ENCODE measurements around the gene COA1.

The COA1 gene

DNA sequence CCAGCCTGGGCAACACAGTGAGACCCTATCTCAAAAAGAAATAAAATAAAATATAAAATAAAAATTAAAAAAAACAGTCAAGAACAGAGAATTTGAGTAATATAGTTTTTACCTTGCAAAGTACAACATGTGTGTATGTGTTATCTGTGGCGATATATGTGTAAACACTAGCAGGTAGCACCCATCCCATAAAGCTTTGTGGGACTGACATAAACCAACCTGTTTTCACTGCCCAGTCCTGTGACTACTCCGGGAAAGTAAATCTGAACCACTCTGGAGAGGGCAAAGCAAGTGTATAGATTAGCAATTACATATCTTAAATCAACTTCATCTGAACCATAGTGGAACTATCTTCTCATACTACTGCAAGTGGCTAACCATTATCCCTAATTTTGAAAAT lies 72.3 kb downstream of the COA1 start:
- DNase-seq (ENCODE audit: low read depth in 1 of 2, low spot score in 1 of 2) = no peak

DNA sequence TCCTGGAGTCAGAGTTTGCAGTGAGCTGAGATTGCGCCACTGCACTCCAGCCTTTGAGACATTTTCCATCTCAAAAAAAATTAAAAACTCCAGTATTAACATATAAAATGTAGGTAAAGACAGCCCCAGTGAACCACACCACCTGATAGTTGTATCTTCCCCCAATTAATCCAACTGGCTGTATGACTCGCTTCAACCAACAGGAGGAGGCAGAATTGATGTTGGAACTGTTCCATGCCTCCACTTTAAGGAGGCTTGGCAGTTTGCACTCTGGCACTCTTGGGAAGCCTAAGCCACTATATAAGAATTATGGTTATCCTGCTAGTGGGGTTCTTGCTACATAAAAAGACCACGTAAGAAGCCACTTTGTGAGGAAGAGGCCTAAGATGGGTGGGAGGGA lies 73.7 kb downstream of the COA1 start:
- DNase-seq (ENCODE audit: low read depth in 1 of 2, low spot score in 1 of 2) = no peak

DNA sequence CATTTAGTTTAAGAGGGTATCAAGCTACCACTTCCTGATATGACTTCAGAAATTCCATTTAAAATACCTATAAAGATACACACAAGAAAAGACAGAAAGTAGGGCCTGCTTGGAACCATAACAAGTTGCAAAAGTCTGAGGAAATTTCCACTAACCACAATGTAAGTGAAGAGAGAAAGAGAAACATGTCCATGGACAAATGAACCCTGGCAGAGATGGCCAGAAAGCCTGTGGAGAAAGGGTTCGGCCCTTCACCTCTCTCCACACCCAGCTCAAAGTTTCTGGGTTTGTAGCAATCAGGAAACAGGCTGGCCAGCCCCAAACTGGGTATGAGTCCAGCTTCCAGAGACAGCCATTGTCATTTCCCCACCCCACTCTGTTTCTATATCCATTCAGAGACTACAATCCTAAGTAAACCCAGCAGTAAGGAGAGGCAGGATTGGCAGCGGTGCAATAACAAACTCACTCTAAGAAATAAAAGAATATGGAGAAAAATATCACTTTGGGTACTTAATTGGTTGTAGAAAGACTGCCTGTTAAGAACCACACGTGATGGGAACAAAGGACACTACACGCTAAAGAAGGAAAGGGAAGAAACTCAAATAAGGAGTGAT lies 75.3 kb downstream of the COA1 start:
- DNase-seq (ENCODE audit: low read depth in 1 of 2, low spot score in 1 of 2) = no peak

DNA sequence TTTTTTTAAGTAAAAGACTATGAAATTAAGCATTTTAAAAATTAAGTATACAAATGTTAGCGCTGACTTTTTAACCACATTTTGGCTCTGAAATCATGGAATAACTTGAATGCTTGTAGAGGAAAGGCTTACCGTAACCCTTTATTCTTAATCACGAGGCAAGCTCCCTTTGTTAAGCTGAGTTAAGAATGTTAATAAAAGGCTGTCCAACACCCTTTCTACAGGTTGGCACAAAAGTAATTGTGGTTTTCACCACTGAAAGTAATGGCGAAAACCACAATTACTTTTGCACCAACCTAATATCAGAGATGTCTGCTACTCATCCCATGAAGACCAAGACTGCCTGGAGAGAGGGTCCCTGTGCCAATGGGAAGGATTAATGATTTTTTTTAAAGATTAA lies 75.9 kb downstream of the COA1 start:
- DNase-seq (ENCODE audit: low read depth in 1 of 2, low spot score in 1 of 2) = no peak

DNA sequence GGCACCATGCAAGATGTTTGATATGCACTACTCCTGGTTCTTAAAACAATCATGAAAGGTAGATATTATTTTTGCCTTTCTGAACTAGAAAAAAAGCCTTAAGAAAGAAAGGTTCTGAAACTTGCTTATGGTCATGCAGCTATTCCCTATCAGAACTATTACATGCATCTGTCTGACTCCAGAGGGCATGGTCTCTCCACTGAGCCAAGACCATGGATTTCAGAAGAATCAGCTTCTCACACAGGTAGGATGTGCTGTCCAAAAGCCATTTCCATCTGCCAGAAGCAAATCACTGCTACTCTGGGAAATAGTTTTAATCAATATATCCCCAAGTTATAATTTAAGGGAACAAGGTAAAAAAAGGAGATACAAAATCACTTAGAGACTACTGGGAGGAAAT lies 77.0 kb downstream of the COA1 start:
- no peak for DNase-seq (ENCODE audit: low read depth in 1 of 2, low spot score in 1 of 2)

DNA sequence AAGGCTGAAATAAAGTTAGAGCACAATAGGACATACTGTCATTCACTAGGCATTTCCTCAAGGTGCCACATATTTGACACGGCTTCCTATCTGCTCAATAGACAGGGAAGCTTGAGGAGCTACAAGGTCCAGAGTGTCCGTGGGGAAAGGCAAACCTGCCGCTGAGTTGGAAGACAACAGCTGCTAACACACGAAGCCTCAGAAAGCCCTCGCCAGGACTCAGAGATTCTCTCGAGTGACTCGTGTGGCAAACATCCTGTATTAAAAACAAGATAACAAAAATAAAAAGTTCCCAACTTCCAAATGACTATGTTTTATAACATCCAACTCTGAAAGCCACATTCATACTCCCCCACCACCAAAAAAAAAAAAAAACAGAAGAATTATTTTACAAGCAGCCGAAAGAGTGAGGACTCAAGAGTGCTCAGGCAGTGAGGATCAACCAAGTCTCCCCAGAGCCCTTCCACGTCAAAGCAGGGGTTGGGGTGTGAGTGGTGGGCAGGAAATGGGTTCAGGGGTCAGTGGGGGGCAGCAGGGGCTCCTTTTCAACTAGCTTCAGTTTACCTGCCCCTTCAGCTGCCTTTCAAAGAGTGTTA lies 78.8 kb downstream of the COA1 start:
- DNase-seq (ENCODE audit: low read depth in 1 of 2, low spot score in 1 of 2) = no peak

DNA sequence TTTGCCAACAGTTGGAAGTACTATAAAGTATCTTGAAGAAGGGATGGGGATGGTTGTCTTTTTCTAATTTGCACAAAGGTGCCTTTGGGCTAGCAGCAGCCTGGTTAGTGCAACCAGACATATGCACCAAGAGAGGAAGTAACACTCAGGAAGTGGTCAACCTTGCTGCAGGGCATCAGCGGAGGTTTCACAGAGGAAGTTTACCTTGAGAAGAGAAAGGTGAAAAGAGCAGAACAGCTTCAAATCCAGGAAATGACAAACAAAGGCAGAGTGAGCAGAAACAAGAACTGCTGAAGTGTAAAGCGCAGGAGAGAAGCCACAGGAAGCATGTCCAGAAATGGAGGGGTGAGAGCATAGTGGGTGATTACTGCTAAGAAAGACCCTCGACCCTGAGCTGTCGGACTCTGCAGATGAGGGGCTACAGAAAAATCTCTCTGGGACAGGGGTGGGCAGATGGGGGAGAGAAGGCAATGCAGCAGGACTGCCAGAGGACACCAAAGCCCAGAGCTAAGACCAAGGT lies 79.5 kb downstream of the COA1 start:
- DNase-seq (ENCODE audit: low read depth in 1 of 2, low spot score in 1 of 2) = peak in 1 of 2 donors; percentile 45

DNA sequence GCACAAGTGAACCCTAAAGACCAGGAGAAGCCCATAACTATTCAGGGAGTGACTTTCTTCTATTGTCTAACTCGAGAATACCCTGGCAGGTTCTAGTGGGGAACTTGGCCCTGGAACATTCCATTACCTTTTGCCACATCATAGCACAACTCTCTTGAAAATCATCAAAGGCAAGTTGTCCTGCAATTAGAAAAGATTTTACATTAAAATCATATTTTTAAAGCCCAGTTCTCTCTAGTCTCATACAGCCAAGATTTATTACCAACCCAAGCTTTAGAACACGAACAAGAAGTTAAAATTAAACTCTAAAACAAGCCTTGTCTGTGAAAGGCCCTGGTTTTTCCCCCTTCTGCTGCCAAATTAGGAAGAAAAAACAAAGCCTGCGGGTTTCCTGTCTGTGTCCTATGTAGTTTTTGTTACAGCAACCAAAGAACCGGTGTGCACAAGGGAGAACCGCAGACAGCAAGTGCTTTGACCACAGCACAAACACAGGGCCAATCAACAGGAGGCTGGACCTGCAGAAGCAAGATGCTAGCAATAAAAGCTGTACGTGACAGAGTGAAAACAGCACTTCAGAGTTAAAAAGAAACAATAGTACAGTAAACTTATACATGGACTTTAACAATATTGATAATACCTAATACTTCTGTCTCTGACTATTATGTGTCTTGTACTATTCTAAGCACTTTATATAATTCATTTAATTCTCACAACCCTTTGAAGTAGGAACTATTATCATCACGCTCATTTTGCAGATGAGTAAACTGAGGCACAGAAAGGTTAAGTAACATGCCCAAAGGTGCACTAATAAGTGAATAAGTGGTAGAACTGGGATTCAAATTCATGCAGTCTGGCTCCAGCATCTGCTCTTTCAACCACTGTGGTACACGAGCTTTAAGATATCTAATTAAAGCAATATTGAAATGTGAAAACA lies 80.6 kb downstream of the COA1 start:
- DNase-seq (ENCODE audit: low read depth in 1 of 2, low spot score in 1 of 2) = peak; percentile 35 to 56

DNA sequence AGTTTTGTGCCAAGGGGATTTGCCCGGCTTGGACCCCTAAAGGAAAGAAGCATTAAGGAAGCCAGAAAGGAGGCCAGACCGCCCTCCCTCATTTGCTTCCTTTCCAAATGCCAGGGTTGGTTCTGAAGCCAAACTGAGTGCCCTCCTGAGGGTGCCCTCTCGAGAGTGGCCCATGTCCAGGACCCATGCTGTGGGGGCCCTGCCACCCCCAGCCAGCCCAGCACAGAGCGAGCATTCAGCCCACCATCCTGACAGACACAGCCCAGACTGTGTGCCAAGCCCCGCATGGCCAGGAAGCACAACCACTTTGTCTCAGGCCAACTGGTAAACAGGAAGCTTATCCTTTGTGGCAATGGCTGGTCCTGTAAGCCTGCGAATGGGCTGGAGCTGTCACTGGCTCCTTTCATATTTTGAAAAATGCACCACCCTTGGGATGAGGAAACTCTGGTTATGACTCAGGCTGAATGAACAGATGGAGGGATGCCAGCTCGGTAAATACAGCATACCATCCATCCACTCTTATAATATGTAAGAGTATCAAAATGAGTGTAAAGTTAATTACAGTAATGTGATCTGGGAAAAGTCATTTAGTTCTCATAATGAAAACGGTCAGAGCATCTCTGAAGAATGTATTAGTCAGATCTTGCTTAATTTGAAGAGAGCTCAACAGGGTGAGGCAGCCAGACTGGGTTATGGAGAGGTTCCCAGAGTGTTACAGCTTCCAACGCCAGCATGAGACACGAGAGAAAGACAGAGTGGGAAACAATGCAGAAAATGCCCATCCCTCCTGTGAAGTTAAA lies 81.5 kb downstream of the COA1 start:
- no peak for DNase-seq (ENCODE audit: low read depth in 1 of 2, low spot score in 1 of 2)

DNA sequence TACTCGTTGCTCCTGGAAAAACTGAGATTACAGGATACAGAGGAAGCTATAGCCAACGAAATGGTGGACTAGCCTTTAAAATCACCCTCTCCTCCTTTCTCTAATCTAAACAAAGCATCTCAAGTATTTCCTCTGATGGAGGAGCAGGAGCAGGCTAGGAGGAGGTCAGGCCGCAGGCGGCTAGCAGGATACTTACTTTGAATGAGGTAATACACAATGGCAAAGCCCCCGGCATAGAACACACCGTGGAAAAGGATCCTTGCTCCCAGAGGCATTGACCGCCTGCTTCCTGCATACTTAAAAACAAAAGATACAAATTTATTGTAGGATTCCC lies 82.0 kb downstream of the COA1 start:
- no peak for DNase-seq (ENCODE audit: low read depth in 1 of 2, low spot score in 1 of 2)

DNA sequence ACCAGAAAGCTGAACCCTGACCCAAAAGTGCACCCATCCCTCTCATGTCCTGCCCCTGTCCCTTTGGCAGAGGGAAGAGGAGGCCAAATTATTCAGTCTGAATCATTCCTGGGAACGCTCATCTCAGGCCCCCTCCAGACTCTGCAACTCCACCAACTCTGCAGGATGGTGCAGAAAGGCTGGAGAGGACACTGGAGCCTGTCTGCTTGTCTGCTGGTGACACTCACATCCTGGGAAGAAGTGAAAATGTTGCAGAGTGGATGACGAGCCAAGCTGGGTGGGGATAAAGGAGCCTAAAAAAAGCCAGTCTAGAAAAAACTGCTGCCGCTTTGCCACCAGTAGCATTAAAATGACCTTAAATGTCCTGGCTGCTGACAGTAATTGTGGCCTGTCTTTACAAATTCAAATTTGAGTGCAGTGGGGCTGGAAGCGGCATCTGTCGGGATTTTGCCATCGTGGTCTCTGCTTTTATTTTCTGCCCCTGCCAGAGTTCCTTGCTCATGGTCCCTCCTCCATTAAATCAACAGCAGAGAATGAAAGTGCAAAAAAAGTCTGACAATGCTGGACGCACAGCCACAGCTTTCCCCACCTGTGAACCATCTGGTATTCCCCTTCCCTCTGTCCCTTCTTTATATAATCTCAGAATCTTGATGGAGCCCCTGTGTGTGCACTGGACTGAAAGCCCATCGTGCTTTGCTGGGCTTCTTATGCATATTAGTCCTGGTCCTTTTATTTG lies 82.6 kb downstream of the COA1 start:
- DNase-seq (ENCODE audit: low read depth in 1 of 2, low spot score in 1 of 2) = no peak

DNA sequence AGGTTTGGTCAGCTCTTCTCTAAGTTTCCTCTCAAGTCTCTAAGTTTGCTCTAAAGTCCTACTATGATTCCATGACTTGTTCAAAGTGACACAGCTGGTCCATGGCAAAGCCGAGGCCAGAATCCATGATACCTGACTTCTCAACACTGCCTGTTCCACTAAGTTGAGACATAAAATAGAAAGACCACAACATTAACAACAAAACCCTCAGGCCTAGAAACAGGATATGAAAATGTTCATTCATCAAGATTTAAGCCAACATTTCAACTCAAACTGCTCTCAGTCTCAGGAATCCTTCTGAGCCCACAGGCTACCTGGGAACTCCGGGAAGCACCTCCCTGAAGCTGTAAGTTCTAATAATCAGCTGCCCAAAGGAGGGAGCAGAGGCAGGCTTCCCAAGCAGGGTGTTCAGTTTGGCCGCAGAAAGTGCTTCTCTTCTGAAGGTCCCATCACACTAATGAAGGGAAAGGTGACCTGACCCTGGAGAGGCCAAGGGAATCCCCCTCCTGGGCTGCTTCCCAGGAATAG lies 83.6 kb downstream of the COA1 start:
- no peak for DNase-seq (ENCODE audit: low read depth in 1 of 2, low spot score in 1 of 2)

DNA sequence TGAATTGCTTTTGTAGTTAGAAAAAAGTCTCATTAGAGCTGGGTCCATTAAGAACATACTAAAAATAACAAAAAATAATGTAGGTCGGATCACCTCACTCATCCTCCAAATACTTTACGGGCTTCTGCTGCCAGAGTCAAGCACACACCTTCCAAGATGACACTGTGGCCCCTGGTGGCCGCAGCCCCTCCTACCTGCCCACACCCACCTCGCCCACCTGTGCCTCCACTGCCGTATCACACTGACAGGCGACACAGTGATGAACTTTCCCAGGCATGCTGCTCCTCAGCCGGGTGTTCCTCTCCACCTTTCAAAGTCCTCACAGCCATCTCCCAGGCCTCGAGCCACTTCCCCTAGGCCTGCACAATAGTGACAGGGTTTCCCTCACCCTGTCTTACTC lies 85.5 kb downstream of the COA1 start:
- no peak for DNase-seq (ENCODE audit: low read depth in 1 of 2, low spot score in 1 of 2)

DNA sequence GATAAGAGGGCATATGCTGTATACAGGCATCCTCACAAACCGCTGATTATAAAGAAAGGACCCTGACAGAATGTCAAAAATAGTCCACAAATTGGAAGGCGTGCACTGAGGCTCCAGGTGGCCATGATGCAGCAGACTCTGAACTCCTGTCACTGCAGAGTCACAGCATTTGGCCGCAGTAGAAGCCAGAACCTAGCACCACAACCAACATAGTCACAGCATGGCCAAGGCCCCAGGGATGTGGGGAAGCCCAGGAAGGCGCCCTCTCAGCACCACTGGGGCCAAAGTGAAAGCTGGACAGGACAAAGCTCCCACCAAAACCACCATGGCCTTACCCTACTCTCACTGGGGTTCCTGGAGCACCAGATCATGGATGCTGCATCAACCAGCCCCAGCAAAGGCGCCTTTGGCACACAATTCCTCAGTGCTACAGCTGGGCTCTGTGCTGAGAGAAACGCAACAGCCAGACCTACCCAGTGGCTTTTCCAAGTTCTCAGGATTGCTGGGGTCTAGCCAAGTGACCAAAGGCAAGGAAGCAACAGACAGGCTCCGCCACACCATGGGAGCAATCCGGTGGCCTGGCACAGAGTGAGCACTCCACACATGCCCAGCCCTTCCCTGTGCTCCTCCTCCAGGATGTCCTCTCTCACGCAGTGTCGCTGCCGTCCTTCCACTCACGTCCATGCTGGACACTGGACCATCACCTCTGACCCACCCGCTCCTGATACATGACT lies 86.3 kb downstream of the COA1 start:
- DNase-seq (ENCODE audit: low read depth in 1 of 2, low spot score in 1 of 2) = no peak

DNA sequence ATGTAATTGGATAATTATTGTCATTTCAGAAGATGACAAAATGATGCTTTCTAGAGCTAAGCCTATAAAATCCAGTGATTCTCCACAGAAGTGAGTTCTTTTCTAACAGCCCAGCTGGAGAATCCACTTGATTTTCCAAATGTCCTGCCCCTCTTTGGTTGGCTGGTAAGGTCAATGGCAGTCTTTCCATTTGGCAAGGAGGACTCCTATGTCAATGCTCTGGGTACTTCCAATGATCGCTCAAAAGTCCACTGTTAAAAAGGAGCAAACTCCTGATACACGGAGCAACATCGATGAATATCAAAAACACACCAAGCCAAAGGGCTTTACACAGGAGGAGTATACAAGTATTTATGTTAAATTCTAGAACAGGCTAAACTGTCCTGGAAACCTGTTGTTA lies 88.6 kb downstream of the COA1 start:
- no peak for DNase-seq (ENCODE audit: low read depth in 1 of 2, low spot score in 1 of 2)

DNA sequence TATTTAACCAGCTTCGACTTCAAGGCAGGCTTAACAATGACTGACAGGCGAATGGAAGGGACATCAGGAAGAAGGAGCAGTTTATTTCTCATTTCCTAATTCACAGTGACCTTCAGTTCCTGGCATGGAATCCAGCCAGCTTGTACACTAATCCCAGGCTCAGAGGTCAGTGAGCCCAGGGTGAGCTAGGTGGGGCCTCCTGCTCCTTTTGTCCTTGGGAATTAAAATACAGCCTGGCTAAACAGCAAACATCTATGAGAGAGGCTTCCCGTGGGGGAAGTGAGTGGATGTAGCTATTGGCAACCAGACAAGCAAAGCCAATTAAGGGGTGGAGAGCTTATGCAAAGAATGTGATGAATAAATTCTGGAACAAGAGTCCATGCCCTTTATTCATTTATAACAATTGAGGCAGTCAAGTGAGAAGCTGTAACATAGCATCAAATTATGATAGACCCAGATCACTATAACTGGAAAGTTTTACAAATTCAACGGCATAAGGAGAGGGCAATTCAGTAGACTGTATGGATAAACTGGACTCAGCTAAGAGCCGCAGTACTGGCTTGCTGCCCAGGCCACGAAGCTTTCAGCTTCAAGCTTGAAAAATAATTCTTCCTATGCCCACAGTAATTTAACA lies 89.3 kb downstream of the COA1 start:
- DNase-seq (ENCODE audit: low read depth in 1 of 2, low spot score in 1 of 2) = no peak

DNA sequence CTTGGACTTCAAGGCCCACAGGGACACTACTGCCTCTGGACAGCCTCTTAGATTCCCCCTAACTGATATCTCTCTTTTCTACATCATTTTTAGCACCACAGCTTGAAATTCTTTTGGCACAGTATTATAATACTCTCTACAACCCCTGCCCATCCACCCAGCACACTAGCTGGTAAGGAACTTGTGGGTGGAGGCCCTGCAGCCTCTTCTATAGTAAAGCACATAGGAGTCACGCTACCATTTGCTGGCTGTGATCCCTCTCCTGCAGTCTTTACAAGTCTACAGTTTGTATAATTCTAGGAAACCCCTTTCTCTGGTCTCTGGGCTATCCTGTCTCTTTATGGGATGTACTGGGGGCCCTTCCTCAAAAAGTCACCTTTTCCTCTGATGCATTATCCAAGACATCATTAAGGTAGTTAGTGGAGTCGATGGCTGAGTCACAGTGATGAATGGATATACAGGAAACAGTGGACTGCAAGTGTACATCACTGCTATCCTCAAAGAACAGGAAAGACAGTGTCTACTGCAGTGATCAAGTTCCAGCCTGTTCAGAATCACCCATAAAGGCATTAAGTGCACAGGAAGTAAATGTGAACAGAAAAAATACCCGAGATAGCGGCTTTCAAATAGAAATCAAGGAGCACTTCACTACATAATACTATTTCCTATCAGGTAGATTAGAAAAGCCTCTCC lies 92.1 kb downstream of the COA1 start:
- DNase-seq (ENCODE audit: low read depth in 1 of 2, low spot score in 1 of 2) = no peak

DNA sequence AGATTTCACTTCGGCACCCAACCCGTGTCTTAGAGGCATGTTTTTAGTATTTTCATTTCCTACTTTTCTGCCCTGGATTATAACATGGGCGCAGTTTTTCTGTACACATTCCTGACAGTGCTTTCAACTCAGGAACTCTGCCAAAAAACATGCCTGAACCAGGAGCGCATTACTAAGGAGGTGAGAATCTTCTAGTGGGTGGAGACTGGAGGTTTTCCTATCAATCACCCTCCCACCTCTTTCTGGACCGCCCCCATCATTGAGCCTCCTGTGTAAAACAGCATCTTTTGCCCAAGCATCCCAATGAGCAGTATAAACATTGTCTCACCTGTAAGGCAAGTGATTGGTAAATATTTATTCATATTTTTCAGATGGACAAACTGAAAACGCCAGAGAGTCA lies 93.2 kb downstream of the COA1 start:
- no peak for DNase-seq (ENCODE audit: low read depth in 1 of 2, low spot score in 1 of 2)

DNA sequence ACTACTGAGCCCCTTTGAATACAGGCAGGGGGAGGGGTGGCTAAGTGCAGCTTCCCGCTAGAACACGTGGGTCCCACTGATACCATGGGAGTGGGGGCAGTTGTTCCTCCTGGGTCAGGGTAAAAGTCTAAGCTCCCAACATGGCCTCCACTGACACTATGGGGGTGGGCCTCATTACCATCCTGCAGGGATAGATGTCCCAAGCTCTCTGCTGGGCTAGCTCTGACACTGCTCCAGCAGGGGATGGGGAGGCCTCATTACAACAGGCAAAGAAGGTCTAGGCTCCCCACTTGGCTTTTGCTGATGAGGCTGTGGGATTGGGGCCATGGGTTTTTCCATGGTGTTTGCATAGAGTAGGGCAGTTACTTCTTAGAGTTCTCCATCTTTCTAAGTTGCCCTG lies 94.9 kb downstream of the COA1 start:
- no peak for DNase-seq (ENCODE audit: low read depth in 1 of 2, low spot score in 1 of 2)

All from activated T-helper 1 cell treated with anti-CD3 and anti-CD28 coated beads, Interleukin-2, amount 50 U/mL, for 16 hours (primary cell).